Measurements from ENCODE around the gene ACER3. TPM values are rescaled to one million over a fixed set of nuclear protein-coding genes. Genes with fewer than 3 reads are reported as not detected.

ACER3 gene
- total RNA-seq, 1 donor from 2014 or later, result 17.3 TPM

GRCh38 chr11:76891285-76891684, 30.6 kb downstream of the ACER3 start:
- Mint-ChIP-seq H3K27ac (ENCODE audit: unreplicated experiment) (no peak overlapping the region), H3K4me1 (ENCODE audit: low read depth, unreplicated experiment) (peaks cover 6% of the 10 kb centered on the region), H3K4me3 (ENCODE audit: unreplicated experiment) (no peak overlapping the region), H3K36me3 (ENCODE audit: low read depth, unreplicated experiment) (no peaks in the 10 kb centered on the region), H3K27me3 (ENCODE audit: low read depth, unreplicated experiment) (no peaks in the 10 kb centered on the region), H3K9me3 (ENCODE audit: unreplicated experiment) (no peaks in the 10 kb centered on the region)
- Histone ChIP-seq H4K20me1 (ENCODE audit: insufficient read depth, low read length) (no peaks in the 10 kb centered on the region), H3K4me3 (ENCODE audit: insufficient read depth, low read depth, low read length) (no peak overlapping the region), H3K27ac (ENCODE audit: low read depth, low read length) (no peak overlapping the region), H3K27me3 (ENCODE audit: insufficient read depth, low read length) (no peaks in the 10 kb centered on the region), H3K36me3 (ENCODE audit: insufficient read depth, low read length) (no peaks in the 10 kb centered on the region), H2AFZ (ENCODE audit: low read depth, low read length) (no peak overlapping the region), H3K4me2 (ENCODE audit: low read length) (no peak overlapping the region), H3K9me3 (ENCODE audit: insufficient read depth, low read depth, low read length) (no peaks in the 10 kb centered on the region), H3K4me1 (ENCODE audit: insufficient read depth, low read length) (no peaks in the 10 kb centered on the region), H3K79me2 (ENCODE audit: insufficient read depth, low read length) (no peaks in the 10 kb centered on the region), H3K9ac (ENCODE audit: low read length) (no peak overlapping the region)
- DNase-seq (ENCODE audit: low read depth), result no peak
- TF ChIP-seq EZH2 (IDR thresholded peaks at IDR 0.05; ENCODE audit: insufficient read depth, low read length), result no peak
- TF ChIP-seq CTCF (IDR thresholded peaks at IDR 0.05; ENCODE audit: insufficient read depth, low read depth, low read length), result no peak
- no peak for FAIRE-seq

- no peak overlapping the region for H3K27ac ChIP-seq (ENCODE audit: low read depth, low read length)
- DNase-seq (ENCODE audit: low read depth), result no peak
- H3K27me3 ChIP-seq (ENCODE audit: insufficient read depth, low read length), result no peaks in the 10 kb centered on the region
- no peak for TF ChIP-seq CTCF (IDR thresholded peaks at IDR 0.05; ENCODE audit: insufficient read depth, low read depth, low read length)
- TF ChIP-seq EZH2 (IDR thresholded peaks at IDR 0.05; ENCODE audit: insufficient read depth, low read length), result no peak
- H3K4me2 ChIP-seq (ENCODE audit: low read length), result no peak overlapping the region
- no peak overlapping the region for H3K4me3 ChIP-seq (ENCODE audit: insufficient read depth, low read depth, low read length)
- no peaks in the 10 kb centered on the region for H3K4me1 ChIP-seq (ENCODE audit: insufficient read depth, low read length)
- H4K20me1 ChIP-seq (ENCODE audit: insufficient read depth, low read length), result no peaks in the 10 kb centered on the region
- H3K36me3 ChIP-seq (ENCODE audit: insufficient read depth, low read length), result no peaks in the 10 kb centered on the region
- no peak for FAIRE-seq
- no peak overlapping the region for H3K4me3 Mint-ChIP-seq (ENCODE audit: unreplicated experiment)
- H2AFZ ChIP-seq (ENCODE audit: low read depth, low read length), result no peak overlapping the region
- no peaks in the 10 kb centered on the region for H3K9me3 ChIP-seq (ENCODE audit: insufficient read depth, low read depth, low read length)
- H3K36me3 Mint-ChIP-seq (ENCODE audit: low read depth, unreplicated experiment), result no peaks in the 10 kb centered on the region
- H3K9ac ChIP-seq (ENCODE audit: low read length), result no peak overlapping the region
- H3K27ac Mint-ChIP-seq (ENCODE audit: unreplicated experiment), result no peak overlapping the region
- H3K4me1 Mint-ChIP-seq (ENCODE audit: low read depth, unreplicated experiment), result peaks cover 6% of the 10 kb centered on the region
- H3K79me2 ChIP-seq (ENCODE audit: insufficient read depth, low read length), result no peaks in the 10 kb centered on the region
- no peaks in the 10 kb centered on the region for H3K9me3 Mint-ChIP-seq (ENCODE audit: unreplicated experiment)
- no peaks in the 10 kb centered on the region for H3K27me3 Mint-ChIP-seq (ENCODE audit: low read depth, unreplicated experiment)
Observed at GRCh38 chr11:76891793-76892192, 31.1 kb downstream of the ACER3 start.

- no peaks in the 10 kb centered on the region for H3K9me3 Mint-ChIP-seq (ENCODE audit: unreplicated experiment)
- no peaks in the 10 kb centered on the region for H3K79me2 ChIP-seq (ENCODE audit: insufficient read depth, low read length)
- no peak for FAIRE-seq
Observed at GRCh38 chr11:76892306-76892705, 31.6 kb downstream of the ACER3 start.

More at GRCh38 chr11:76892306-76892705, 31.6 kb downstream of the ACER3 start:
- Histone ChIP-seq H3K27me3 (ENCODE audit: insufficient read depth, low read length) (no peaks in the 10 kb centered on the region), H3K4me3 (ENCODE audit: insufficient read depth, low read depth, low read length) (no peak overlapping the region), H3K9ac (ENCODE audit: low read length) (no peak overlapping the region), H3K9me3 (ENCODE audit: insufficient read depth, low read depth, low read length) (no peaks in the 10 kb centered on the region), H2AFZ (ENCODE audit: low read depth, low read length) (no peak overlapping the region), H3K36me3 (ENCODE audit: insufficient read depth, low read length) (no peaks in the 10 kb centered on the region), H4K20me1 (ENCODE audit: insufficient read depth, low read length) (no peaks in the 10 kb centered on the region), H3K27ac (ENCODE audit: low read depth, low read length) (no peak overlapping the region), H3K4me2 (ENCODE audit: low read length) (no peak overlapping the region), H3K4me1 (ENCODE audit: insufficient read depth, low read length) (no peaks in the 10 kb centered on the region)
- Mint-ChIP-seq H3K27me3 (ENCODE audit: low read depth, unreplicated experiment) (no peaks in the 10 kb centered on the region), H3K36me3 (ENCODE audit: low read depth, unreplicated experiment) (no peaks in the 10 kb centered on the region), H3K4me1 (ENCODE audit: low read depth, unreplicated experiment) (peaks cover 6% of the 10 kb centered on the region), H3K4me3 (ENCODE audit: unreplicated experiment) (no peak overlapping the region), H3K27ac (ENCODE audit: unreplicated experiment) (no peak overlapping the region)
- no peak for DNase-seq (ENCODE audit: low read depth)
- no peak for TF ChIP-seq CTCF (IDR thresholded peaks at IDR 0.05; ENCODE audit: insufficient read depth, low read depth, low read length)
- TF ChIP-seq EZH2 (IDR thresholded peaks at IDR 0.05; ENCODE audit: insufficient read depth, low read length), result no peak

All from astrocyte (in vitro differentiated cells and primary cell).